GM18907 (cell line): ENCODE results near the gene LRP1B.
"Not testable (repeated sequence)": the region's sequence is repeated elsewhere in the genome, so short reads cannot be mapped to it uniquely, and the experiment has no call there.

Experiments
- ATAC-seq: cut with Tn5 transposase; IDR thresholded peaks from one replicate; pipeline ENCODE4 v1.9.1; 2021; ENCODE audit warnings: mild to moderate bottlenecking, moderate library complexity; ENCODE audit not compliant: unreplicated experiment

The LRP1B gene

GRCh38 chr2:141201016-141201565, 929.7 kb downstream of the LRP1B start:
- no peak for ATAC-seq

- ATAC-seq = no peak
Observed at GRCh38 chr2:141200191-141200590, 930.6 kb downstream of the LRP1B start.

- no peak for ATAC-seq
Observed at GRCh38 chr2:141199711-141200110, 931.1 kb downstream of the LRP1B start.

- ATAC-seq = no peak
Observed at GRCh38 chr2:141195087-141195486, 935.7 kb downstream of the LRP1B start.

GRCh38 chr2:141187075-141187439, 943.8 kb downstream of the LRP1B start:
- ATAC-seq = no peak

- no peak for ATAC-seq
Observed at GRCh38 chr2:141186413-141187074, 944.3 kb downstream of the LRP1B start.

- ATAC-seq = no peak
Observed at GRCh38 chr2:141182246-141182645, 948.6 kb downstream of the LRP1B start.

GRCh38 chr2:141169117-141169516, 961.7 kb downstream of the LRP1B start:
- not testable (repeated sequence) for ATAC-seq

GRCh38 chr2:141162314-141162713, 968.5 kb downstream of the LRP1B start:
- no peak for ATAC-seq

- ATAC-seq = no peak
Observed at GRCh38 chr2:141151611-141152286, 979.1 kb downstream of the LRP1B start.

GRCh38 chr2:141142025-141142424, 988.8 kb downstream of the LRP1B start:
- no peak for ATAC-seq

GRCh38 chr2:141137122-141137693, 993.6 kb downstream of the LRP1B start:
- ATAC-seq = no peak

GRCh38 chr2:141133883-141134282, 996.9 kb downstream of the LRP1B start:
- no peak for ATAC-seq

- no peak for ATAC-seq
Observed at GRCh38 chr2:141125432-141125831, 1005.4 kb downstream of the LRP1B start.

- ATAC-seq = no peak
Observed at GRCh38 chr2:141118836-141119235, 1012.0 kb downstream of the LRP1B start.

GRCh38 chr2:141113301-141113700, 1017.5 kb downstream of the LRP1B start:
- ATAC-seq = no peak

- ATAC-seq = no peak
Observed at GRCh38 chr2:141109633-141110032, 1021.2 kb downstream of the LRP1B start.

GRCh38 chr2:141105763-141106162, 1025.1 kb downstream of the LRP1B start:
- no peak for ATAC-seq

GRCh38 chr2:141103216-141103615, 1027.6 kb downstream of the LRP1B start:
- ATAC-seq = no peak

- no peak for ATAC-seq
Observed at GRCh38 chr2:141079231-141079630, 1051.6 kb downstream of the LRP1B start.

- ATAC-seq = no peak
Observed at GRCh38 chr2:141075753-141076152, 1055.1 kb downstream of the LRP1B start.

GRCh38 chr2:141068053-141068682, 1062.6 kb downstream of the LRP1B start:
- no peak for ATAC-seq
